H9 (cell line): ENCODE results near the gene SYT3. TPM values are rescaled to one million over a fixed set of nuclear protein-coding genes. Genes with fewer than 3 reads are reported as not detected.

Source experiments
- DNase-seq: peaks from one replicate; pipeline ENCODE4 v3.0.0-alpha.2; 2017
- H2AFZ ChIP-seq: one replicate; pipeline ENCODE4 v1.6.1; 2013; ENCODE audit warnings: mild to moderate bottlenecking, low read length, control low read depth, moderate library complexity
- H2AK5ac ChIP-seq: 2 replicates; pipeline ENCODE4 v1.6.1; 2013; ENCODE audit warnings: low read length, control low read depth, mixed read lengths; ENCODE audit not compliant: insufficient read length
- H2BK120ac ChIP-seq: one replicate; pipeline ENCODE4 v1.6.1; 2013; ENCODE audit warnings: low read depth, mild to moderate bottlenecking, low read length, control low read depth, inconsistent platforms; ENCODE audit not compliant: poor library complexity, severe bottlenecking
- H2BK12ac ChIP-seq: 2 replicates; pipeline ENCODE4 v1.6.1; 2013; ENCODE audit warnings: low read length, control low read depth, mixed read lengths, low read depth; ENCODE audit not compliant: insufficient read length
- H2BK15ac ChIP-seq: 2 replicates; pipeline ENCODE4 v1.6.1; 2013; ENCODE audit warnings: low read depth, low read length, control low read depth
- H2BK20ac ChIP-seq: one replicate; pipeline ENCODE4 v1.6.1; 2013; ENCODE audit warnings: low read depth, mild to moderate bottlenecking, low read length, control low read depth, inconsistent platforms; ENCODE audit not compliant: poor library complexity, severe bottlenecking
- H2BK5ac ChIP-seq: 2 replicates; pipeline ENCODE4 v1.6.1; 2013; ENCODE audit warnings: low read length, control low read depth, mixed read lengths; ENCODE audit not compliant: insufficient read length
- H3K14ac ChIP-seq: 2 replicates; pipeline ENCODE4 v1.6.1; 2013; ENCODE audit warnings: low read length, control low read depth; ENCODE audit not compliant: insufficient read depth
- H3K18ac ChIP-seq: 2 replicates; pipeline ENCODE4 v1.6.1; 2013; ENCODE audit warnings: low read depth, mild to moderate bottlenecking, mixed read lengths, low read length, control low read depth; ENCODE audit not compliant: insufficient read length
- H3K23ac ChIP-seq: 2 replicates; pipeline ENCODE4 v1.6.1; 2013; ENCODE audit warnings: low read length, control low read depth, mixed read lengths, low read depth; ENCODE audit not compliant: insufficient read length
- H3K23me2 ChIP-seq: 2 replicates; pipeline ENCODE4 v1.6.1; 2013; ENCODE audit warnings: low read depth, mild to moderate bottlenecking, mixed read lengths, low read length, control low read depth; ENCODE audit not compliant: insufficient read length, poor library complexity, severe bottlenecking
- H3K27ac ChIP-seq: 2 replicates; pipeline ENCODE4 v1.5.1; 2013; ENCODE audit warnings: low read length, control low read depth, mixed read lengths, low read depth; ENCODE audit not compliant: insufficient read length
- H3K27me3 ChIP-seq: 2 replicates; pipeline ENCODE4 v1.6.1; 2013; ENCODE audit warnings: low read length, control low read depth, inconsistent platforms; ENCODE audit not compliant: insufficient read depth
- H3K4ac ChIP-seq: 2 replicates; pipeline ENCODE4 v1.6.1; 2013; ENCODE audit warnings: low read depth, mild to moderate bottlenecking, control low read depth, inconsistent platforms, low read length, moderate library complexity
- H3K4me1 ChIP-seq: 2 replicates; pipeline ENCODE4 v1.6.1; 2013; ENCODE audit warnings: low read length, control low read depth, inconsistent platforms; ENCODE audit not compliant: insufficient read depth
- H3K4me2 ChIP-seq: 2 replicates; pipeline ENCODE4 v1.6.1; 2013; ENCODE audit warnings: low read length, control low read depth, mixed read lengths; ENCODE audit not compliant: insufficient read length, insufficient read depth
- H3K56ac ChIP-seq: 2 replicates; pipeline ENCODE4 v1.6.1; 2013; ENCODE audit warnings: low read depth, mild to moderate bottlenecking, mixed read lengths, low read length, control low read depth; ENCODE audit not compliant: insufficient read length
- H3K79me1 ChIP-seq: 2 replicates; pipeline ENCODE4 v1.6.1; 2013; ENCODE audit warnings: low read depth, mild to moderate bottlenecking, moderate library complexity, low read length, control low read depth, inconsistent platforms; ENCODE audit not compliant: insufficient read depth, poor library complexity, severe bottlenecking
- H3K79me2 ChIP-seq: 2 replicates; pipeline ENCODE4 v1.6.1; 2013; ENCODE audit warnings: low read length, control low read depth, inconsistent platforms; ENCODE audit not compliant: insufficient read depth
- H3K9ac ChIP-seq: 2 replicates; pipeline ENCODE4 v1.6.1; 2013; ENCODE audit warnings: low read length, control low read depth, mixed read lengths; ENCODE audit not compliant: insufficient read length; ENCODE audit errors: extremely low read depth
- H3K9me3 ChIP-seq: one replicate; pipeline ENCODE4 v1.6.1; 2013; ENCODE audit warnings: low read depth, low read length, inconsistent platforms; ENCODE audit not compliant: control insufficient read depth
- H3T11ph ChIP-seq: one replicate; pipeline ENCODE4 v1.6.1; 2013; ENCODE audit warnings: mild to moderate bottlenecking, low read length, control low read depth, inconsistent platforms
- H4K20me1 ChIP-seq: one replicate; pipeline ENCODE4 v1.6.1; 2013; ENCODE audit not compliant: control insufficient read depth, insufficient read length, insufficient read depth
- H4K5ac ChIP-seq: 2 replicates; pipeline ENCODE4 v1.6.1; 2013; ENCODE audit warnings: low read depth, mild to moderate bottlenecking, mixed read lengths, low read length, control low read depth; ENCODE audit not compliant: insufficient read length
- H4K8ac ChIP-seq: replicated peaks from 2 replicates; pipeline ENCODE4 v1.6.1; 2013; ENCODE audit warnings: low read length, control low read depth, mixed read lengths, low read depth; ENCODE audit not compliant: insufficient read length
- H4K91ac ChIP-seq: 2 replicates; pipeline ENCODE4 v1.6.1; 2013; ENCODE audit warnings: low read depth, mild to moderate bottlenecking, moderate library complexity, mixed read lengths, low read length, control low read depth; ENCODE audit not compliant: insufficient read length
- H3K27ac Mint-ChIP-seq, 3 experiments: 2 replicates in 2 of 3; 3 replicates in 1 of 3; pipeline ENCODE4 v1.8.0; 2020 to 2021; ENCODE audit warnings: mixed read lengths in 3 of 3, mild to moderate bottlenecking in 1 of 3, moderate library complexity in 1 of 3
- H3K27me3 Mint-ChIP-seq: 2 replicates; pipeline ENCODE4 v1.8.0; 2021; ENCODE audit warnings: low read depth, mild to moderate bottlenecking, moderate library complexity, mixed read lengths
- H3K36me3 Mint-ChIP-seq, 3 experiments: 2 replicates in 2 of 3; 3 replicates in 1 of 3; pipeline ENCODE4 v1.8.0; 2020 to 2021; ENCODE audit warnings: low read depth in 3 of 3, mixed read lengths in 3 of 3; ENCODE audit not compliant: insufficient read depth in 1 of 3
- H3K4me1 Mint-ChIP-seq, 2 experiments: 2 replicates each; pipeline ENCODE4 v1.8.0; 2020; ENCODE audit warnings: mixed read lengths in 2 of 2
- H3K4me3 Mint-ChIP-seq, 2 experiments: 2 replicates in 1 of 2; 3 replicates in 1 of 2; pipeline ENCODE4 v1.8.0; 2020 to 2021; ENCODE audit warnings: mild to moderate bottlenecking in 2 of 2, mixed read lengths in 2 of 2, moderate library complexity in 1 of 2
- H3K9me3 Mint-ChIP-seq, 2 experiments: 2 replicates in 1 of 2; 3 replicates in 1 of 2; pipeline ENCODE4 v1.8.0; 2020; ENCODE audit warnings: mild to moderate bottlenecking in 2 of 2, mixed read lengths in 2 of 2, moderate library complexity in 1 of 2
- CTCF ChIP-seq: fragments of 200-600 bp; sonication (generic); conservative IDR thresholded peaks from 3 replicates; pipeline ENCODE4 v1.8.0; 2021; ENCODE audit warnings: antibody characterized with exemption, mild to moderate bottlenecking
- WGBS: extraction: QIAGEN DNeasy Blood & Tissue Kit; methylation state at CpG from one replicate; pipeline ENCODE4 v1.1.7; 2013; ENCODE audit warnings: missing lambda C conversion rate, low lambda C conversion rate, mixed read lengths; ENCODE audit not compliant: insufficient read length; ENCODE audit errors: extremely low coverage; 5-methylcytosine and 5-hydroxymethylcytosine counted together
- total RNA-seq: library from RNA; stranded (reverse); gene quantifications from 2 replicates; pipeline ENCODE4 v1.2.1, GENCODE V29; 2021

Gene SYT3
- total RNA-seq, 1 experiment from 2014 or later = 3.1 TPM

DNA sequence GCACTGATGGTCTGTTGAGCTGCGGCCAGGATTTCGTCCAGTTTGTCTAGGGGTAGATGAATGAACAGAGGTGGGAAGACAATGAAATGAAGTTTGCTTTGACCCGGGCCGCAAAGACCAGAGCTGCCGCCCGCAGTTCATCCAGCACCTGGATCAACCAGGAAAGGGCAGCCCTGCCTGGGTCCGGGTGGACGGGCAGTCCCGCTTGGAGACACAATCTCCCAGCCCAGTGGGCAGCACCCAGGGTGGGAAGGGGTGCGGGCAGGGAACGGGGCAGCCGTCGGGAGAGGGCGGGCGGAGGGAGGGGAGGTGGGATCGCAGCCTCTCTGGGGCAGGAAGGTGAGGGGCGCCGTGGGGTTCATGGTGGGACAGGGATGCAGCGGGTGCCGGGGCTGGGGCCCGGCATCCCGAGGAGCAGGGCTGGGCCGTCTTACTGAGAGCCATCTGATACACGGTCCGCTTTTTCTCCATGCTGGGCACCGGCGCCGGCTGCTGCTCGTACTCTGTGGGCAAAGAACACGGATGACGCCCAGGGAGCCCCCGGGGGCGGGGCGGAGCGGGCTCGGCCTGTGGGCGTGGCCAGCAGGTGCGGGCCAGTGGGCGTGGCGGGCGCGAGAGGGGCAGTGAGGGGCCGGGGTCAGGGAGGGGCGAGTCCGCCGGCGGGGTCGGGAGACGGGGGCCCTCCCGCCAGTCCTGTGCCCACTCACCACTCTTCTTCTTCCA is 46.8 kb upstream of the SYT3 start:
- Histone ChIP-seq H2BK15ac (no peak overlapping the region), H3K9ac (no peak overlapping the region), H3K27ac (no peak overlapping the region), H3K9me3 (no peaks in the 10 kb centered on the region), H3K4me1 (no peaks in the 10 kb centered on the region), H2BK20ac (no peak overlapping the region), H4K20me1 (no peaks in the 10 kb centered on the region), H3K4me2 (peak overlapping the region; percentile 48), H2AK5ac (no peak overlapping the region), H2BK120ac (no peak overlapping the region), H3K27me3 (peaks cover 10% of the 10 kb centered on the region), H3T11ph (no peak overlapping the region), H3K79me1 (no peaks in the 10 kb centered on the region), H3K56ac (no peak overlapping the region), H2AFZ (no peak overlapping the region), H4K91ac (no peak overlapping the region), H2BK12ac (no peak overlapping the region), H3K4ac (no peak overlapping the region), H4K8ac (no peak overlapping the region), H3K79me2 (no peaks in the 10 kb centered on the region), H2BK5ac (no peak overlapping the region), H3K23ac (no peak overlapping the region), H3K23me2 (peaks cover 6% of the 10 kb centered on the region), H3K18ac (no peak overlapping the region), H4K5ac (no peak overlapping the region), H3K14ac (no peak overlapping the region; the same call in 1 of the 2 replicates)
- no peak overlapping the region for H3K27ac Mint-ChIP-seq
- no peak for TF ChIP-seq CTCF
- H3K27me3 Mint-ChIP-seq = peaks cover 100% of the 10 kb centered on the region
- H3K4me3 Mint-ChIP-seq = peak overlapping the region in 1 of 2 experiments; percentile 71; a peak in 4 of 5 replicates
- peaks cover 0 to 3% of the 10 kb centered on the region in 2 experiments; a peak in 1 of 5 replicates for H3K9me3 Mint-ChIP-seq
- peaks cover 5 to 9% of the 10 kb centered on the region in 2 experiments for H3K4me1 Mint-ChIP-seq
- no peaks in the 10 kb centered on the region; a peak in 1 of 7 replicates for H3K36me3 Mint-ChIP-seq
- no CpG with 5 or more reads among the region's 50 CpGs for WGBS
- no peak for DNase-seq
